Tibial nerve (tissue), 4 donors: ENCODE measurements around the gene KRT6B. TPM values are rescaled to one million over a fixed set of nuclear protein-coding genes. Genes with fewer than 3 reads are reported as not detected.
A peak's percentile ranks its signal among the peaks of the same experiment; 100 is the strongest.

Experiments
- DNase-seq, 2 donors: peaks; one replicate each; pipeline ENCODE4 v3.0.0-alpha.2; 2019; ENCODE audit warnings: low spot score in 2 of 2
- H3K27ac ChIP-seq, 4 donors: fragments of 200-600 bp; sonication (generic) in 3 of 4; one replicate each; pipeline ENCODE4 v1.5.1; 2017 to 2019; ENCODE audit warnings: mild to moderate bottlenecking in 1 of 4
- H3K27me3 ChIP-seq, 2 donors: fragments of 200-600 bp; sonication (generic) in 1 of 2; one replicate each; pipeline versions ENCODE4 v1.5.1 to v1.6.0; 2017 to 2019
- H3K36me3 ChIP-seq, 3 donors: fragments of 200-600 bp; sonication (generic); one replicate each; pipeline ENCODE4 v1.5.1; 2018 to 2019
- H3K4me1 ChIP-seq, 4 donors: fragments of 200-600 bp; sonication (generic) in 3 of 4; one replicate each; pipeline ENCODE4 v1.5.1; 2017 to 2019
- H3K4me3 ChIP-seq, 4 donors: fragments of 200-600 bp; sonication (generic) in 3 of 4; one replicate each; pipeline ENCODE4 v1.5.1; 2017 to 2019; ENCODE audit warnings: mild to moderate bottlenecking in 1 of 4, moderate library complexity in 1 of 4
- H3K9me3 ChIP-seq, 4 donors: fragments of 200-600 bp; sonication (generic) in 3 of 4; one replicate each; pipeline ENCODE4 v1.5.1; 2017 to 2019
- EP300 ChIP-seq, 2 donors: sonication (generic); formaldehyde crosslinking; IDR thresholded peaks; one replicate each; pipeline ENCODE4 v1.6.1; 2017; ENCODE audit warnings: antibody characterized with exemption in 2 of 2, mild to moderate bottlenecking in 1 of 2
- POLR2A ChIP-seq, 2 donors: fragments of 450-650 bp; IDR thresholded peaks; one replicate each; pipeline ENCODE4 v1.6.1; 2017; ENCODE audit warnings: antibody characterized with exemption in 2 of 2, mild to moderate bottlenecking in 2 of 2, moderate library complexity in 2 of 2
- WGBS, 2 donors: methylation state at CpG; one replicate each; pipeline ENCODE4 v1.1.5; 2018; 5-methylcytosine and 5-hydroxymethylcytosine counted together
- total RNA-seq, 4 donors: library from RNA; depleted of rRNA; stranded (reverse); fragments of >200 nt; gene quantifications; one replicate each; pipeline ENCODE4 v1.1.0, GENCODE V29; 2016
- TF ChIP-seq, protein P1 (sequence below), 5 experiments: fragments of 200-600 bp in 3 of 5; fragments of 450-650 bp in 2 of 5; sonication (generic) in 3 of 5; IDR thresholded peaks; one replicate each; pipeline ENCODE4 v1.5.1; 2016 to 2019; ENCODE audit warnings: antibody characterized with exemption in 5 of 5, mild to moderate bottlenecking in 3 of 5, moderate library complexity in 2 of 5

KRT6B gene
- total RNA-seq, 4 donors from 2014 or later: not detected

DNA sequence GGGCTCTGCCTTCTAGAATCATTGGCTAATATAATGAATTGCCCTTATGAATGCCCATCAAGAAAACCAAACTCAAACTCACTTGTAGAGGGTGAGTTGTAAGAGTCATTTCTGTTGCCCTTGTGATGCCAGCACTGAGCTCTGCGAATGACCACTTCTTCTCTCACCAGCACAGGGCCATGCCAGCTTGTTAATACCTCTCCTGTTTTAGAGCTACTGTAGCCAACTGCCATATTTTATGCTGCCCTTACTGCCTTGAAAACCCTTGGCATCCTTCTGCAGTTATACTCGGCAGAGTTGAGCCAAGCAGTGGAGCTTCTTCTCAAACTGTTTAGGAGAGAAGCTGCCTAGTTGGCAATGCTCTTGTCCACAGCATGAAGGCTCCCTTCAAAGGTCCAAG is 25.9 kb downstream of the KRT6B start:
- peaks cover 0 to 8% (median 0%) of the 10 kb centered on the region in 4 donors for H3K4me1 ChIP-seq
- no peak for DNase-seq
- 87 to 94% methylated on average over 2 of the region's 2 CpGs for WGBS, 2 donors
- no peaks in the 10 kb centered on the region for H3K36me3 ChIP-seq
- TF ChIP-seq POLR2A (IDR thresholded peaks at IDR 0.05): no peak
- TF ChIP-seq, protein P1, sequence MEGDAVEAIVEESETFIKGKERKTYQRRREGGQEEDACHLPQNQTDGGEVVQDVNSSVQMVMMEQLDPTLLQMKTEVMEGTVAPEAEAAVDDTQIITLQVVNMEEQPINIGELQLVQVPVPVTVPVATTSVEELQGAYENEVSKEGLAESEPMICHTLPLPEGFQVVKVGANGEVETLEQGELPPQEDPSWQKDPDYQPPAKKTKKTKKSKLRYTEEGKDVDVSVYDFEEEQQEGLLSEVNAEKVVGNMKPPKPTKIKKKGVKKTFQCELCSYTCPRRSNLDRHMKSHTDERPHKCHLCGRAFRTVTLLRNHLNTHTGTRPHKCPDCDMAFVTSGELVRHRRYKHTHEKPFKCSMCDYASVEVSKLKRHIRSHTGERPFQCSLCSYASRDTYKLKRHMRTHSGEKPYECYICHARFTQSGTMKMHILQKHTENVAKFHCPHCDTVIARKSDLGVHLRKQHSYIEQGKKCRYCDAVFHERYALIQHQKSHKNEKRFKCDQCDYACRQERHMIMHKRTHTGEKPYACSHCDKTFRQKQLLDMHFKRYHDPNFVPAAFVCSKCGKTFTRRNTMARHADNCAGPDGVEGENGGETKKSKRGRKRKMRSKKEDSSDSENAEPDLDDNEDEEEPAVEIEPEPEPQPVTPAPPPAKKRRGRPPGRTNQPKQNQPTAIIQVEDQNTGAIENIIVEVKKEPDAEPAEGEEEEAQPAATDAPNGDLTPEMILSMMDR (IDR thresholded peaks at IDR 0.05): no peak
- TF ChIP-seq EP300 (IDR thresholded peaks at IDR 0.05): no peak
- H3K4me3 ChIP-seq: no peak overlapping the region
- H3K27me3 ChIP-seq: no peaks in the 10 kb centered on the region
- no peaks in the 10 kb centered on the region for H3K9me3 ChIP-seq
- no peak overlapping the region for H3K27ac ChIP-seq

DNA sequence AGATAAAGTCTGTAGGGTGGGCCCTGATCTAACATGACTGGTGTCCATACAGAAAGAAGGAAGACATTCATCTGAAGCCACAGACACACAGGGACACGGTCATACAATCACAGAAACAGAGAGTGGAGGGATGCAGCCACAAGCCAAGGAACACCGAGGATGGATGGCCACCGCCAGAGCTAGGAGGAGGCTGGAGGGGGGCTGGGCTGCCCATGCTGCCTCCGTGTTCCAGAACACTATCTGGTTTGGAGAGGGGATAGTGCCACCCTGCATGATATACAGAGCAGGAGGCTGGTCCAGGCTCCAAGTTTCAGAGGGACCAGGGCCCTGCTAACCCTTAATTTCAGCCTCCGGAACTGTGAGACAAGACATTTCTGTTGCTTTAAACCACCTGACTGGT is 26.5 kb downstream of the KRT6B start:
- H3K4me3 ChIP-seq: no peak overlapping the region
- no peak for TF ChIP-seq POLR2A (IDR thresholded peaks at IDR 0.05)
- TF ChIP-seq EP300 (IDR thresholded peaks at IDR 0.05): no peak
- TF ChIP-seq, protein P1 (IDR thresholded peaks at IDR 0.05): no peak
- no peak for DNase-seq
- no peaks in the 10 kb centered on the region for H3K9me3 ChIP-seq
- no peaks in the 10 kb centered on the region for H3K36me3 ChIP-seq
- H3K27ac ChIP-seq: no peak overlapping the region
- peaks cover 0 to 8% (median 0%) of the 10 kb centered on the region in 4 donors for H3K4me1 ChIP-seq
- WGBS, 2 donors: 84 to 87% methylated on average over 5 of the region's 5 CpGs
- no peaks in the 10 kb centered on the region for H3K27me3 ChIP-seq

DNA sequence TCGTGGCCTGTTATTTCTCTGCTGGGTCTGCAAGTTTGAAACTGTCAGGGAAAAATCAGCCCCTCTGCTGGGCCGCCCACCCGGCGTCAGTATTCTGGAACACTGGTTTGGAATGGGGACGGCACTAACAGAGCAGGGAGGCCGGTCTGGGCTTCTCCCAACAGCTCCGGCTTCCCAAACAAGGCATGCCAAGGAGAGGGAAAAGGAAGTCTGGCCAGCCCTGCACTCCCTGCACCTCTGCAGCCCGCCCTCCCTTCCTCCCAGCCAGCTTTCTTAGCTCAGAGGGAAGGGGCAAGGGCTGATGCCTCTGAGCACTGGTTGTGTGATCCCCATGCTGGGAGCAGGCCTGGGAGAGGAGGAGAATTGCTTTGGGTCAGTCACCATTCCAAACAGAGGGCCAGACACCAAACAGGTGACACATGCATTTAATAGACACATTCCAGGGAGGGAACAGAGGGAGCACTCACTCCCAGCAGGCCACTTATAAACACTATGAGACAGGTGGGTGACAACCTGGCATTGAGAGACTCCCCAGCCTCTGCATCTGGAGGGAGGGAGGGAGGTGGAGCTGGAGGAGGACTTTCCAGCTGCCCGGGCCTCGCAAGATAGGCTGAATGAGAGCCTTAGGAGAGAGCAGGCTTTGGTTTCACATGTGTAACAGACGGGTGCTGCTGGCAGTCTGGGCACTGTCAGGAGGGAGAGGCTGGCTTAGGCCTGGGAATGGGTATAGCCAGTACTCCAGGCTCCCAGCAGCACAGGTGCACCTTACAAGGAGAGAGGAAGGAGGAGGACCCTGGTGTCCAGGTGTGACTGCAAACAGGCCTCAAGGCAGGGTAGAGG is 28.1 kb downstream of the KRT6B start:
- Histone ChIP-seq H3K27ac (peak overlapping the region in 1 of 4 donors; percentile 37), H3K27me3 (no peaks in the 10 kb centered on the region), H3K36me3 (no peaks in the 10 kb centered on the region), H3K4me3 (no peak overlapping the region), H3K4me1 (peaks cover 0 to 8% (median 0%) of the 10 kb centered on the region in 4 donors), H3K9me3 (no peaks in the 10 kb centered on the region)
- TF ChIP-seq, protein P1 (IDR thresholded peaks at IDR 0.05): no peak
- no peak for TF ChIP-seq EP300 (IDR thresholded peaks at IDR 0.05)
- no peak for TF ChIP-seq POLR2A (IDR thresholded peaks at IDR 0.05)
- WGBS, 2 donors: 49 to 58% methylated on average over 11 of the region's 11 CpGs
- DNase-seq: no peak

DNA sequence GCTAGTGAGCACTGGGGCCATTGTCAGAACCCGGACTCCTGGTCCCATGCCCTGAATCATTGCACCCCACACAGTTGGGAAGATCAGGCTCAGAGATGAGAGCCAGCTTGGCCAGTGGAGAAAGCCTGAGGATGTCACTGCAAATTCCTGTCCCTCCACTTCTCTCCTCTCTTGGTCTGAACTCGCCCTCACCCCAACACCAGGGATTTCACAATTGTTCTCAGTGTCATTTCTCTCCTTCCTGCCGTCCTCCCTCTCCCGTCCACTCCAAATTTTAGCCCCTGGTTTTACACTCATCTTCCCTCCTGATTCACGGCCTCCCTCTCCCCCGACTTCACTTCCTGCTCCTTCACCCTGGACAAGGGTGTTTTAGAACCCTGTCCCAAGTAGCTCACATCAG is 28.9 kb downstream of the KRT6B start:
- no peak overlapping the region for H3K4me3 ChIP-seq
- no peak for TF ChIP-seq EP300 (IDR thresholded peaks at IDR 0.05)
- TF ChIP-seq, protein P1 (IDR thresholded peaks at IDR 0.05): no peak
- no peak for TF ChIP-seq POLR2A (IDR thresholded peaks at IDR 0.05)
- H3K4me1 ChIP-seq: peaks cover 0 to 8% (median 0%) of the 10 kb centered on the region in 4 donors
- DNase-seq: no peak
- no peaks in the 10 kb centered on the region for H3K27me3 ChIP-seq
- no peaks in the 10 kb centered on the region for H3K9me3 ChIP-seq
- H3K36me3 ChIP-seq: no peaks in the 10 kb centered on the region
- H3K27ac ChIP-seq: peak overlapping the region in 1 of 4 donors; percentile 37
- 55 to 66% methylated on average over 6 of the region's 6 CpGs for WGBS, 2 donors

DNA sequence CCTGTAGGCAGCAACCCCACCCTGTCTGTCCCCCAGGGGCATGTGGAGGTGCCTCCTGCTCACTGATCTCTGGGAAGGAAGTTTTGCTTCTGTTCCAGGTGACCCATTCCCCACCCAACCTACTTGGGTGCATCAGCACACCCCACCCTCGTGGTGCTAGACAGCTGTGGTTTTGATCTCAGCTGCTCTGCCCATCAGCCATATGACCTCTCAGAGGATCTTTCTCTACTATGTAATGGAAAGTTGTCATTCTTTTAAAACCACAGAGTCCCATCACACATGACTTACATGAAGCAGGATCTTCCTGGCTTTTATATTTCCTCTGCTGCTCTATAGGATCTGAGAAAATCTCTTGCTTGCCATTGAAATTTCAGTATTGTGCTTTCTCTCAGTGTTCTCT is 32.3 kb downstream of the KRT6B start:
- H3K27me3 ChIP-seq: no peaks in the 10 kb centered on the region
- no peaks in the 10 kb centered on the region for H3K36me3 ChIP-seq
- no peak overlapping the region for H3K27ac ChIP-seq
- H3K4me3 ChIP-seq: no peak overlapping the region
- H3K4me1 ChIP-seq: peaks cover 0 to 34% (median 5%) of the 10 kb centered on the region in 4 donors
- TF ChIP-seq EP300 (IDR thresholded peaks at IDR 0.05): no peak
- TF ChIP-seq, protein P1 (IDR thresholded peaks at IDR 0.05): no peak
- no peak for TF ChIP-seq POLR2A (IDR thresholded peaks at IDR 0.05)
- WGBS, 2 donors: 44 to 57% methylated on average over 1 of the region's 1 CpG
- DNase-seq: no peak
- H3K9me3 ChIP-seq: no peaks in the 10 kb centered on the region
